Activated CD4-positive, alpha-beta T cell treated with anti-CD3 and anti-CD28 coated beads for 24 hours (primary cell): ENCODE data around the gene MYO7B.

ENCODE experiments used
- DNase-seq, 2 donors: peaks; one replicate each; pipeline ENCODE4 v3.0.0-alpha.2; 2020; ENCODE audit warnings: low read depth in 2 of 2

The MYO7B gene

GRCh38 chr2:127680706-127681287 is 145.3 kb downstream of the MYO7B start:
- DNase-seq, result no peak

GRCh38 chr2:127681288-127681804 is 145.9 kb downstream of the MYO7B start:
- DNase-seq, result no peak

DNA sequence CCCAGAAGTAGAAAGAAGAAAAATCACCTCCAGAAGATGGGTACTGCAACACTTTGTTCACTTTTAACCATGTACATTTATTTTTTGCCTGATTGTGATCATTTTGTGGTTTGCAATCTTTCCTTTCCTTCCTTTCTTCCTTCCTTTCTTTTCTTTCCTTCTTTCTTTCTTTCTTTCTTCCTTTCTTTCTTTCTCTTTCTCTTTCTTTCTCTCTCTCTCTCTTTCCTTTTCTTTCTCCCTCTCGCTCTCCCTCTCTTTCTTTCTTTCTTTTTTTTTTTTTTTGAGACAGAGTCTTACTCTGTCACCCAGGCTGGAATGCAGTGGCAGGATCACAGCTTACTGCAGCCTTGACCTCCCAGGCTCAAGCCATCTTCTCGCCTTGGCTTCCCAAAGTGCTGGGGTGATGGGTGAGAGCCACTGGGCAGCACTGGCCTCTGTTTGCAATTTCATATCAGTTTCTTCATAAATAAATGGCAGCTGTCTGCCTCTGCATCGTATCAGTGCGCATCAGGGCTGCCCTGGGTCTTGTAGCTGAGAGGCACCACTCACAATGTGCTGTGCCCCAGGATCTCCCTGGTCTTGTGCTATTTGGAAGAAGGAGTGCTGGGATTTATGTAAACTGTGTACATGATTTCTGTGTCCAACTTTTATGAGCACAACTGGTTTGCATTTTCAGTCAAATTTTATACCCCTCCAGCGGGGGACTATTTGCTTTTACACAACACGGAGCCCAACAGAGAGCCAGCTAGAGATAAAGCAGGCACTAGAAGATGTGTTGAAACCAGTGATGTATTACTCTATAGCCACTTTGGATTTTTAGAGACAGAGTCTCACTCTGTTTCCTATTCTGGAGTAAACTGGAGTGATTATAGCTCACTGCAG is 146.7 kb downstream of the MYO7B start:
- no peak for DNase-seq

GRCh38 chr2:127683056-127683455 is 147.6 kb downstream of the MYO7B start:
- no peak for DNase-seq

GRCh38 chr2:127683757-127684156 is 148.3 kb downstream of the MYO7B start:
- DNase-seq, result no peak

DNA sequence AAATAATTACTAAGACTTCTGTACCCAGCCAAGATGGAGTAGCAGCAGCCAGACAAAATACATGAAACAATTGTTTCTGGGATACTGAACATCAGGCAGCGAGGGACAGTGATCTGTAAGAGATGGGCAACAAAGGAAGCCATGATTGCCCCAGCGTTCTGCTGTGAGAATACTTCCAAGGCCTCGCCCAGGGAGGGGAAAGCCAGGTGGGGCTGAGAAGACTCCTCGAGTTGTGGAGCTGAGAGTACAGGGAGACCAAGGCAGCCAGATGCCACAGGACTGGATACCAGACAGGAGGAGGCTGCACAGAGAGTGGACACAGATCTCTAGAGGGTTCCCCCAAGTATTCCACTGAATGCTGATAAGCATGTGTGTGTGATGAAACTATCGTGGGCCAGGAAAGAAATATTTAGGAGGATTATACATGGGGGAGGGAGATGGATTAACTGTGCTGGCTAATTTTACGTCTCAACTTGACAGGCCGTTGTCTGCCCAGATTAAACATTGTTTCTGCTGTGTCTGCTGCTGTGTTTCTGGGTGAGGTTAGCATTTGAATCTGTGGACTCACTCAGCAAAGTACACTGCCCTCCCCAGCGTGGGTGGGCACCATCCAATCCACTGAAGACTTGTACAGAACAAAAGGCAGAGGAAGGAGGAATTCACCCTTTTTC is 150.1 kb downstream of the MYO7B start:
- DNase-seq, result no peak
